Endothelial cell of umbilical vein (primary cell): ENCODE data around the gene RPL39L.

Experiments
- CTCF ChIP-seq, 2 donors: IDR thresholded peaks; 1 replicate in 1 of 2; 2 replicates in 1 of 2; pipeline ENCODE4 v1.5.1; 2011; ENCODE audit warnings: low read length in 2 of 2, mild to moderate bottlenecking in 2 of 2, moderate library complexity in 2 of 2, control low read depth in 1 of 2, inconsistent platforms in 1 of 2, low read depth in 1 of 2; ENCODE audit not compliant: insufficient read depth in 1 of 2; ENCODE audit errors: extremely low read depth in 1 of 2
- POLR2A ChIP-seq: IDR thresholded peaks from 2 replicates; pipeline ENCODE4 v1.6.1; 2012; ENCODE audit warnings: low read depth, mild to moderate bottlenecking, control low read depth, low read length
- POLR2AphosphoS5 ChIP-seq: IDR thresholded peaks from 2 replicates; pipeline ENCODE4 v1.6.1; 2012; ENCODE audit warnings: low read depth, mild to moderate bottlenecking, control low read depth, low read length, moderate library complexity; ENCODE audit not compliant: insufficient read depth

DNA sequence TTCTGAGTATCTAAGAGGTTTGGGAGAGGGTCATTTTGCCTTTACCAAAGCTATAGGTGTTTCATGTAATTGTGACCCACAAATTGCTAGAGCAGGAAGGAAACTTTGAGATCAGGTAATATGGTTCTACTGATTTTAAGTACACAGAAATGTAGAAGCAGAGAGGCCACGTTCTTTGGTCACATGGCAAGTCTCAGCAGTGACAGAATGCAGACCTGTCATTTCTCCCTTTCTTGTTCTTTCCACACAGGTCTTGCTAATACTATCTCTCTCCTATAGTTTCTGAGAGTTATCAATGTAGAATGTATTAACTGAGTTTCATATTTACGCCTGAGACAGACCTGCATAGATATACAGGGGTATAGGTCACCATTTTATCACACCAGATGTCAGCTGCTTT lies 47.1 kb upstream of the RPL39L start:
- TF ChIP-seq CTCF (IDR thresholded peaks at IDR 0.05; ENCODE audit: extremely low read depth in 1 of 2, insufficient read depth in 1 of 2, low read depth in 1 of 2, low read length in 2 of 2) = no peak
- no peak for TF ChIP-seq POLR2A
- no peak for TF ChIP-seq POLR2AphosphoS5
